Measurements from ENCODE around the gene TMEM190.

- TF ChIP-seq EZH2 (IDR thresholded peaks at IDR 0.05; ENCODE audit: borderline replicate concordance, insufficient read depth, low read depth, low read length, poor library complexity, severe bottlenecking): no peak
- no peak for TF ChIP-seq CTCF (IDR thresholded peaks at IDR 0.05)
Measured at GRCh38 chr19:55386493-55386971, 9.9 kb downstream of the TMEM190 start.

Data from B cell (primary cell).